Breast epithelium (tissue), 4 donors: ENCODE results near the gene UNKL. TPM values are rescaled to one million over a fixed set of nuclear protein-coding genes. Genes with fewer than 3 reads are reported as not detected.

Experiments
- DNase-seq, 2 donors: peaks; one replicate each; pipeline ENCODE4 v3.0.0-alpha.2; 2019; ENCODE audit warnings: low spot score in 2 of 2
- H3K27ac ChIP-seq, 2 donors: fragments of 200-600 bp; sonication (generic) in 1 of 2; one replicate each; pipeline ENCODE4 v1.5.1; 2016 to 2019; ENCODE audit warnings: mild to moderate bottlenecking in 1 of 2
- H3K27me3 ChIP-seq, 2 donors: fragments of 200-600 bp; sonication (generic) in 1 of 2; one replicate each; pipeline versions ENCODE4 v1.5.1 to v1.6.0; 2017 to 2019; ENCODE audit warnings: control low read depth in 1 of 2, mild to moderate bottlenecking in 1 of 2
- H3K36me3 ChIP-seq: fragments of 200-600 bp; one replicate; pipeline ENCODE4 v1.5.1; 2019
- H3K4me1 ChIP-seq, 2 donors: fragments of 200-600 bp; sonication (generic); one replicate each; pipeline ENCODE4 v1.5.1; 2016 to 2019; ENCODE audit warnings: control low read depth in 1 of 2
- H3K4me3 ChIP-seq, 3 donors: fragments of 200-600 bp; sonication (generic); 1 replicate in 2 of 3; 2 replicates in 1 of 3; pipeline ENCODE4 v1.5.1; 2016 to 2019; ENCODE audit warnings: mild to moderate bottlenecking in 3 of 3, moderate library complexity in 2 of 3
- H3K9me3 ChIP-seq, 2 donors: fragments of 200-600 bp; sonication (generic) in 1 of 2; one replicate each; pipeline ENCODE4 v1.5.1; 2016 to 2019; ENCODE audit warnings: control low read depth in 1 of 2
- CTCF ChIP-seq, 3 donors: fragments of 450-650 bp; IDR thresholded peaks; one replicate each; pipeline ENCODE4 v1.5.1; 2016 to 2017; ENCODE audit warnings: antibody characterized with exemption in 3 of 3, mild to moderate bottlenecking in 3 of 3, moderate library complexity in 3 of 3
- POLR2A ChIP-seq: fragments of 450-650 bp; IDR thresholded peaks from one replicate; pipeline ENCODE4 v1.6.1; 2016; ENCODE audit warnings: antibody characterized with exemption, mild to moderate bottlenecking, moderate library complexity
- POLR2AphosphoS5 ChIP-seq, 3 donors: sonication (generic); formaldehyde crosslinking; IDR thresholded peaks; one replicate each; pipeline ENCODE4 v1.6.1; 2017; ENCODE audit warnings: antibody characterized with exemption in 3 of 3
- intact Hi-C: fragments of 100-400 bp; cut with DNase I; formaldehyde crosslinking; loops from one replicate; pipeline ENCODE4 v1.15.1; 2023; ENCODE audit warnings: low total_unique reads
- total RNA-seq, 3 donors: library from RNA; depleted of rRNA; stranded (reverse); fragments of >200 nt; gene quantifications; one replicate each; pipeline ENCODE4 v1.1.0, GENCODE V29; 2016

The UNKL gene
- total RNA-seq, 3 donors from 2014 or later, result 18.6 to 28.5 (median 27.5) TPM

DNA sequence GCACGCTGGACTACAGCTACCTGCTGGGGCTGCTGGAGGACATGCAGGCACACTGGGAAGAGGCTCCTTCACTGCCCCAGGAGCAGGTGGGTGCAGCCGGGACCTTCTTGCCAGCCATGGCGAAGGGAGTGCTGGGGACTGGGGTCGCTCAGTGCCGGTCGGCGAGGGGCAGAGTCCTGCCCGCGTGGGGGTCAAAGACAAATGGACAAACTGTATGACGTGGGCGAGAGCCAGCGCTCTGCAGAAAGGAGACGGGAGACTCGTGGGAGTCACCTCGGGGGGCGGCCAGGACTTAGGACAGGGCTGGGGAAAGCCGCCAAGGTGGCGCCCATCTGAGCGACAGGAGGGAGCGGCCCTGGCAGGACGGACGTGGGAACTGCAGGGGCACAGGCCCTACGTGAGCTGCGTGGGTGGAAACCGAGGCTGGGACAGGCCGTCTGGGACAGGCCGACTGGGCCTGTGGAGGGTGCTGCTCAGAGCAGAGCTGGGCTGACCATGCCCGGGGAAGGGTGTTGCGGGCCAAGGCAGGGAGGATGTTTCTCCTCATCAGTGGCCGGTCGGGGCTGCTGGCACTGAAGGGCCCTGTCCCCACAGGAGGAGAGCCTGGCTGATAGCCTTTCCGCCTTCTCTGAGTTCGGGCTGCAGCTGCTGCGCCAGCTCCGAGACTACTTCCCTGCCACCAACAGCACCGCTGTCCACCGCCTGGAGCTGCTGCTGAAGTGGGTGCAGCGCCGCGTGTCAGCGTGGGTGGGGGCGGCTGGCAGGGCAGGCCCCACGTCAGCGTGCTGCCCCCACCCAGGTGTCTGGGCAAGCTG lies 70.9 kb downstream of the UNKL start:
- intact Hi-C loops, result no loop called here
- DNase-seq, result no peak
- Histone ChIP-seq H3K27ac (no peak overlapping the region), H3K36me3 (no peaks in the 10 kb centered on the region), H3K4me1 (peaks cover 0 to 4% of the 10 kb centered on the region in 2 donors), H3K9me3 (no peaks in the 10 kb centered on the region), H3K27me3 (no peaks in the 10 kb centered on the region), H3K4me3 (peak overlapping the region in 2 of 3 donors; percentile 39 to 44)
- no peak for TF ChIP-seq POLR2AphosphoS5 (IDR thresholded peaks at IDR 0.05)
- TF ChIP-seq POLR2A, result no peak
- no peak for TF ChIP-seq CTCF (IDR thresholded peaks at IDR 0.05)

GRCh38 chr16:1342526-1343427 lies 71.7 kb downstream of the UNKL start:
- Histone ChIP-seq H3K36me3 (no peaks in the 10 kb centered on the region), H3K27ac (no peak overlapping the region), H3K4me1 (peaks cover 0 to 4% of the 10 kb centered on the region in 2 donors), H3K9me3 (no peaks in the 10 kb centered on the region), H3K4me3 (peak overlapping the region in 2 of 3 donors; percentile 39 to 44), H3K27me3 (no peaks in the 10 kb centered on the region)
- peak; percentile 98 to 99 for DNase-seq
- TF ChIP-seq POLR2A, result no peak
- no peak for TF ChIP-seq POLR2AphosphoS5 (IDR thresholded peaks at IDR 0.05)
- TF ChIP-seq CTCF (IDR thresholded peaks at IDR 0.05), result no peak
- intact Hi-C loops, result no loop called here

DNA sequence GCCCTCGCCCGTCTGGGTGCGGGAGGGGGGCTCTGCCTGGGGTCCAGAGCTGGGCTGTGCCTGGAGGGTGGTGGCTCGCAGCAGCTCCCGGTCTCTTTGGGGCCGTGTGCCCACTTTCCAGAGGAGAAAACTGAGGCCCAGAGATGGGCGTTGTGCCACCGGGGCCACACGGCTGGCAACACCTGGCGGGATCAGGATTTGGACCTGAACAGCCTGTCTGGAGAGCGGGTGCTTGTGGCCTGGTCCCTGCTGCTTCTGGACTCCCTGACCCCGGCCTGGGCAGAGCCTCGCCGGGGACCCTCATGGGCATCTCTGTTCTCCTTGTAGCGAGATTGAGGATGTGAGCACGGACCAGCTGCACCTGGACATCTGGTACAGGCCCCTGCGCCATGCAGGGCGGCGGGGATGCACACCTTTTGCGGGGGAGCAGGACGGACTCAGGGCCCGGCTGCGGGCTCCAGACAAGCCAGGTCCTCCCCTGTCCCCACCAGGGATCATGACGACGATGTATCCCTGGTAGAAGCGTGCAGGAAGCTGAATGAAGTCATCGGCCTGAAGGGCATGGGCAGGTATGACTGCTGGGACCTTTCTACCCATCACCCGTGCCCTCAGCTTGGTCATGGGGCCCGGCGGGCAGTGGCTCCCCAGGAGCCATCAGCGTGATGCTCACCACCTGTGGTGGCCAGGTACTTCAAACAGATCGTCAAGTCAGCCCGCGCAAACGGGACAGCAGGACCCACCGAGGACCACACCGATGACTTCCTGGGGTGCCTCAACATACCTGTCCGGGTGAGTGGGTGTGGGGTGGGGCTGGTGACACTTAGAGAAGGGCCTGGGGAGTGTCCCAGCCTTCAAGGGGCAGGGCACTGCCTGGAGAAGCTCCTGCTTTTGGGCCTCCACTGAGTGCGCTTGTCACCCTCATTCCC lies 72.7 kb downstream of the UNKL start:
- Histone ChIP-seq H3K27ac (no peak overlapping the region), H3K27me3 (no peaks in the 10 kb centered on the region), H3K36me3 (no peaks in the 10 kb centered on the region), H3K4me1 (peaks cover 0 to 4% of the 10 kb centered on the region in 2 donors), H3K4me3 (no peak overlapping the region), H3K9me3 (no peaks in the 10 kb centered on the region)
- intact Hi-C loops, result no loop called here
- DNase-seq, result no peak
- TF ChIP-seq CTCF (IDR thresholded peaks at IDR 0.05) (no peak), POLR2AphosphoS5 (IDR thresholded peaks at IDR 0.05) (no peak), POLR2A (no peak)

GRCh38 chr16:1340730-1341494 lies 73.6 kb downstream of the UNKL start:
- peaks cover 0 to under 1% of the 10 kb centered on the region in 2 donors for H3K27me3 ChIP-seq
- no peak overlapping the region for H3K27ac ChIP-seq
- intact Hi-C loops, result no loop called here
- H3K9me3 ChIP-seq, result no peaks in the 10 kb centered on the region
- H3K36me3 ChIP-seq, result no peaks in the 10 kb centered on the region
- TF ChIP-seq CTCF (IDR thresholded peaks at IDR 0.05) (no peak), POLR2A (no peak), POLR2AphosphoS5 (IDR thresholded peaks at IDR 0.05) (no peak)
- H3K4me3 ChIP-seq, result no peak overlapping the region
- peaks cover 0 to 4% of the 10 kb centered on the region in 2 donors for H3K4me1 ChIP-seq
- DNase-seq, result no peak
